Tibial nerve (tissue), 4 donors: Measurements from ENCODE around the gene ISG15.

Experiments used
- EP300 ChIP-seq, 2 donors: sonication (generic); formaldehyde crosslinking; IDR thresholded peaks; one replicate each; pipeline ENCODE4 v1.6.1; 2017; ENCODE audit warnings: antibody characterized with exemption in 2 of 2, mild to moderate bottlenecking in 1 of 2
- POLR2A ChIP-seq, 2 donors: fragments of 450-650 bp; IDR thresholded peaks; one replicate each; pipeline ENCODE4 v1.6.1; 2017; ENCODE audit warnings: antibody characterized with exemption in 2 of 2, mild to moderate bottlenecking in 2 of 2, moderate library complexity in 2 of 2
- TF ChIP-seq, protein P1 (sequence below), 5 experiments: fragments of 200-600 bp in 3 of 5; fragments of 450-650 bp in 2 of 5; sonication (generic) in 3 of 5; IDR thresholded peaks; one replicate each; pipeline ENCODE4 v1.5.1; 2016 to 2019; ENCODE audit warnings: antibody characterized with exemption in 5 of 5, mild to moderate bottlenecking in 3 of 5, moderate library complexity in 2 of 5

DNA sequence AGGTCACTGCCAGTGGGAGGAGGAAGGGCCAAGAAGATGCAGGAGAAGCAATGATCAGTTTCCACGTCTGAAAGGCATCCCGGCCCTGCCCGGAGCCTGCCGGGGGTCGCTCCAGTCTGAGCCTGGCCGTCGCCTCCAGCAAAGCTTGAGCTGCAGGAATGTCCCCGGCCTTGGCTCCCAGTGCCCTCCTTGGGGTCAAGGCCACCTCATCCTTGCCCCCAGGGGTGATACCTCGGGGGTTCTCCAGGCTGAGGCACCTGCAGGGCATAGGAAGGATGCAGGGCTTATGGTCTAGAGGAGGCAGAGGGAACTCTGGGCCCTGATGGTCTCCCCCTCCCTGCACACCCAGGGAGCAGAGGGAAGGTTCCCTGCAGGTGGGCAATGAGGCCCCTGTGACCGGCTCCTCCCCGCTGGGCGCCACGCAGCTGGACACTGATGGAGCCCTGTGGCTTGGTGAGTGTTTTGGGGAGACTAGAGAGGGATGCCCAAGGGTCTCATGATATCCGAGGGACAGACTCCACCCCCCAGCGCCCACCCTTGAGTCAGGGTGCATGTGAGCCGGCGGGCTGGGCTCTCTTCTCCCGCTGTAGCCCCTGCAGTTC lies 40.9 kb downstream of the ISG15 start:
- TF ChIP-seq, protein P1, sequence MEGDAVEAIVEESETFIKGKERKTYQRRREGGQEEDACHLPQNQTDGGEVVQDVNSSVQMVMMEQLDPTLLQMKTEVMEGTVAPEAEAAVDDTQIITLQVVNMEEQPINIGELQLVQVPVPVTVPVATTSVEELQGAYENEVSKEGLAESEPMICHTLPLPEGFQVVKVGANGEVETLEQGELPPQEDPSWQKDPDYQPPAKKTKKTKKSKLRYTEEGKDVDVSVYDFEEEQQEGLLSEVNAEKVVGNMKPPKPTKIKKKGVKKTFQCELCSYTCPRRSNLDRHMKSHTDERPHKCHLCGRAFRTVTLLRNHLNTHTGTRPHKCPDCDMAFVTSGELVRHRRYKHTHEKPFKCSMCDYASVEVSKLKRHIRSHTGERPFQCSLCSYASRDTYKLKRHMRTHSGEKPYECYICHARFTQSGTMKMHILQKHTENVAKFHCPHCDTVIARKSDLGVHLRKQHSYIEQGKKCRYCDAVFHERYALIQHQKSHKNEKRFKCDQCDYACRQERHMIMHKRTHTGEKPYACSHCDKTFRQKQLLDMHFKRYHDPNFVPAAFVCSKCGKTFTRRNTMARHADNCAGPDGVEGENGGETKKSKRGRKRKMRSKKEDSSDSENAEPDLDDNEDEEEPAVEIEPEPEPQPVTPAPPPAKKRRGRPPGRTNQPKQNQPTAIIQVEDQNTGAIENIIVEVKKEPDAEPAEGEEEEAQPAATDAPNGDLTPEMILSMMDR (IDR thresholded peaks at IDR 0.05): no peak
- TF ChIP-seq POLR2A (IDR thresholded peaks at IDR 0.05): no peak
- no peak for TF ChIP-seq EP300 (IDR thresholded peaks at IDR 0.05)
